ENCODE data around the gene SMARCA2.
A peak's percentile ranks its signal among the peaks of the same experiment; 100 is the strongest.

Gene SMARCA2

GRCh38 chr9:2178034-2178734 is 163.0 kb downstream of the SMARCA2 start:
- H3K27ac ChIP-seq (ENCODE audit: low read length): no peak overlapping the region

GRCh38 chr9:2179567-2179966 is 164.4 kb downstream of the SMARCA2 start:
- Histone ChIP-seq H3K4me2 (ENCODE audit: low read length) (no peak overlapping the region), H3K79me2 (ENCODE audit: low read length) (peaks cover 42% of the 10 kb centered on the region), H2AFZ (ENCODE audit: low read depth, low read length) (no peak overlapping the region), H3K9me3 (ENCODE audit: insufficient read depth, low read length) (no peaks in the 10 kb centered on the region), H3K4me1 (ENCODE audit: low read length) (no peaks in the 10 kb centered on the region), H3K4me3 (ENCODE audit: low read length) (no peak overlapping the region), H3K36me3 (replicated peaks; ENCODE audit: low read depth, low read length) (peaks cover 35% of the 10 kb centered on the region), H3K27me3 (ENCODE audit: low read depth, low read length) (no peaks in the 10 kb centered on the region), H3K9ac (ENCODE audit: low read length) (no peak overlapping the region), H4K20me1 (ENCODE audit: insufficient read depth, low read length) (peaks cover 13% of the 10 kb centered on the region), H3K27ac (ENCODE audit: low read length) (no peak overlapping the region)
- TF ChIP-seq CTCF (IDR thresholded peaks at IDR 0.05; ENCODE audit: low read depth, low read length) (peak; percentile 36; the same call in 1 of the 2 replicates), EZH2phosphoT487 (IDR thresholded peaks at IDR 0.05; ENCODE audit: low read depth) (no peak)

More at GRCh38 chr9:2178034-2178734, 163.0 kb downstream of the SMARCA2 start:
- H3K4me1 ChIP-seq (ENCODE audit: low read length): no peaks in the 10 kb centered on the region
- peaks cover 32% of the 10 kb centered on the region for H3K36me3 ChIP-seq (replicated peaks; ENCODE audit: low read depth, low read length)
- no peak overlapping the region for H3K4me3 ChIP-seq (ENCODE audit: low read length)
- H3K9me3 ChIP-seq (ENCODE audit: insufficient read depth, low read length): no peaks in the 10 kb centered on the region
- no peak overlapping the region for H3K9ac ChIP-seq (ENCODE audit: low read length)
- H2AFZ ChIP-seq (ENCODE audit: low read depth, low read length): no peak overlapping the region
- H3K27me3 ChIP-seq (ENCODE audit: low read depth, low read length): no peaks in the 10 kb centered on the region
- TF ChIP-seq CTCF (IDR thresholded peaks at IDR 0.05; ENCODE audit: low read depth, low read length): no peak
- TF ChIP-seq EZH2phosphoT487 (IDR thresholded peaks at IDR 0.05; ENCODE audit: low read depth): no peak
- no peak overlapping the region for H3K4me2 ChIP-seq (ENCODE audit: low read length)
- H3K79me2 ChIP-seq (ENCODE audit: low read length): peaks cover 54% of the 10 kb centered on the region
- peaks cover 13% of the 10 kb centered on the region for H4K20me1 ChIP-seq (ENCODE audit: insufficient read depth, low read length)

- no peak overlapping the region for H3K27ac ChIP-seq (ENCODE audit: low read length)
- no peak for TF ChIP-seq CTCF (IDR thresholded peaks at IDR 0.05; ENCODE audit: low read depth, low read length)
- TF ChIP-seq EZH2phosphoT487 (IDR thresholded peaks at IDR 0.05; ENCODE audit: low read depth): no peak
- peaks cover 38% of the 10 kb centered on the region for H3K36me3 ChIP-seq (replicated peaks; ENCODE audit: low read depth, low read length)
- H3K27me3 ChIP-seq (ENCODE audit: low read depth, low read length): no peaks in the 10 kb centered on the region
- no peak overlapping the region for H3K4me2 ChIP-seq (ENCODE audit: low read length)
- no peak overlapping the region for H2AFZ ChIP-seq (ENCODE audit: low read depth, low read length)
- H3K4me1 ChIP-seq (ENCODE audit: low read length): no peaks in the 10 kb centered on the region
- no peaks in the 10 kb centered on the region for H3K9me3 ChIP-seq (ENCODE audit: insufficient read depth, low read length)
- peaks cover 13% of the 10 kb centered on the region for H4K20me1 ChIP-seq (ENCODE audit: insufficient read depth, low read length)
- no peak overlapping the region for H3K9ac ChIP-seq (ENCODE audit: low read length)
- no peak overlapping the region for H3K4me3 ChIP-seq (ENCODE audit: low read length)
- H3K79me2 ChIP-seq (ENCODE audit: low read length): peaks cover 37% of the 10 kb centered on the region
Observed at GRCh38 chr9:2180154-2180553, 165.0 kb downstream of the SMARCA2 start.

GRCh38 chr9:2180704-2181103 is 165.6 kb downstream of the SMARCA2 start:
- Histone ChIP-seq H3K79me2 (ENCODE audit: low read length) (peaks cover 36% of the 10 kb centered on the region), H3K27me3 (ENCODE audit: low read depth, low read length) (no peaks in the 10 kb centered on the region), H4K20me1 (ENCODE audit: insufficient read depth, low read length) (peaks cover 13% of the 10 kb centered on the region), H3K9me3 (ENCODE audit: insufficient read depth, low read length) (no peaks in the 10 kb centered on the region), H3K4me3 (ENCODE audit: low read length) (no peak overlapping the region), H3K27ac (ENCODE audit: low read length) (no peak overlapping the region), H3K36me3 (replicated peaks; ENCODE audit: low read depth, low read length) (peaks cover 38% of the 10 kb centered on the region), H3K9ac (ENCODE audit: low read length) (no peak overlapping the region), H3K4me2 (ENCODE audit: low read length) (no peak overlapping the region), H2AFZ (ENCODE audit: low read depth, low read length) (no peak overlapping the region), H3K4me1 (ENCODE audit: low read length) (no peaks in the 10 kb centered on the region)
- TF ChIP-seq EZH2phosphoT487 (IDR thresholded peaks at IDR 0.05; ENCODE audit: low read depth) (no peak), CTCF (IDR thresholded peaks at IDR 0.05; ENCODE audit: low read depth, low read length) (no peak)

Measured in OCI-LY3 (cell line).